ENCODE results near the gene FNDC3A. TPM values are rescaled to one million over a fixed set of nuclear protein-coding genes. Genes with fewer than 3 reads are reported as not detected.

Gene FNDC3A, protein sequence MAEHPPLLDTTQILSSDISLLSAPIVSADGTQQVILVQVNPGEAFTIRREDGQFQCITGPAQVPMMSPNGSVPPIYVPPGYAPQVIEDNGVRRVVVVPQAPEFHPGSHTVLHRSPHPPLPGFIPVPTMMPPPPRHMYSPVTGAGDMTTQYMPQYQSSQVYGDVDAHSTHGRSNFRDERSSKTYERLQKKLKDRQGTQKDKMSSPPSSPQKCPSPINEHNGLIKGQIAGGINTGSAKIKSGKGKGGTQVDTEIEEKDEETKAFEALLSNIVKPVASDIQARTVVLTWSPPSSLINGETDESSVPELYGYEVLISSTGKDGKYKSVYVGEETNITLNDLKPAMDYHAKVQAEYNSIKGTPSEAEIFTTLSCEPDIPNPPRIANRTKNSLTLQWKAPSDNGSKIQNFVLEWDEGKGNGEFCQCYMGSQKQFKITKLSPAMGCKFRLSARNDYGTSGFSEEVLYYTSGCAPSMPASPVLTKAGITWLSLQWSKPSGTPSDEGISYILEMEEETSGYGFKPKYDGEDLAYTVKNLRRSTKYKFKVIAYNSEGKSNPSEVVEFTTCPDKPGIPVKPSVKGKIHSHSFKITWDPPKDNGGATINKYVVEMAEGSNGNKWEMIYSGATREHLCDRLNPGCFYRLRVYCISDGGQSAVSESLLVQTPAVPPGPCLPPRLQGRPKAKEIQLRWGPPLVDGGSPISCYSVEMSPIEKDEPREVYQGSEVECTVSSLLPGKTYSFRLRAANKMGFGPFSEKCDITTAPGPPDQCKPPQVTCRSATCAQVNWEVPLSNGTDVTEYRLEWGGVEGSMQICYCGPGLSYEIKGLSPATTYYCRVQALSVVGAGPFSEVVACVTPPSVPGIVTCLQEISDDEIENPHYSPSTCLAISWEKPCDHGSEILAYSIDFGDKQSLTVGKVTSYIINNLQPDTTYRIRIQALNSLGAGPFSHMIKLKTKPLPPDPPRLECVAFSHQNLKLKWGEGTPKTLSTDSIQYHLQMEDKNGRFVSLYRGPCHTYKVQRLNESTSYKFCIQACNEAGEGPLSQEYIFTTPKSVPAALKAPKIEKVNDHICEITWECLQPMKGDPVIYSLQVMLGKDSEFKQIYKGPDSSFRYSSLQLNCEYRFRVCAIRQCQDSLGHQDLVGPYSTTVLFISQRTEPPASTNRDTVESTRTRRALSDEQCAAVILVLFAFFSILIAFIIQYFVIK
- 21.2 and 26.0 TPM in 2 replicates for total RNA-seq (2014; rRNA removed; shearing (Covaris generic))

DNA sequence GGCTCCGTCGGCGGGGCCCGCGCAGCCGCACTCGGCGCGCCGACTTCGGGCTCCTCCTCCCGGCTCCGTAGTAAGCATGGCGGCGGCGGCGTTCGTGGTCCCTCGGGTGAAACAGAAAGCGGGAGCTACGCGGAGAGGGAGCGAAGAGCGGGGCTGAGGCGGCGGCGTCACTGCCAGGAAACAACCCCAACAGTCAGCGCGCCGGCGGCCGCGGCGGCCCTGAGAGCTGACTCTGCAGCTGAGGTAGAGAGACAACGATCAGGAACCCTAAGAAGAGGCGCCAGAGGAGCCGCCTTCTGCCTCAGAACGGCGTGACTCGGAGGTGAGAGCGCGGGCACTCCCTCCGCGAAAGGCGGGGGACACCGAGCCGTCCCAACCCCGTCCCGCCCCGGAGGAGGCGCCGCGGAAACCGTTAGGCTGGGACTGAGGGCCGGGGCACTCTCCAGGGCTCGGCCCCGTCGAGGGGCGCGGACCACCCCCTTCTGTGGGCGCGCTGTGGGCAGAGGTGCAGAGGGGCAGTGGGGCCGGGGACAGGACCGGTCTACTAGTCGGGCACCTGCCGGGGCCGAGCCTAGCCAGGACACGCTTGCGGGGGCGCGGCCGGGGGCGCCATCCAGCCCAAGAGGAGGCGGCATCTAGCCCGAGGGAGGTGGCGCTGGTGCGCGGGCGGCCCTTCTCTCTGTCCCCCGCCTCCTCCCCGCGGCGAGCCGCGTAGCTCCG is at the start of gene FNDC3A:
Gene FNDC3A, plus strand, starts transcription at position 57 of the 720 bp plus-strand sequence. CDS start 30,279 bp downstream, outside the sequence.

DNA sequence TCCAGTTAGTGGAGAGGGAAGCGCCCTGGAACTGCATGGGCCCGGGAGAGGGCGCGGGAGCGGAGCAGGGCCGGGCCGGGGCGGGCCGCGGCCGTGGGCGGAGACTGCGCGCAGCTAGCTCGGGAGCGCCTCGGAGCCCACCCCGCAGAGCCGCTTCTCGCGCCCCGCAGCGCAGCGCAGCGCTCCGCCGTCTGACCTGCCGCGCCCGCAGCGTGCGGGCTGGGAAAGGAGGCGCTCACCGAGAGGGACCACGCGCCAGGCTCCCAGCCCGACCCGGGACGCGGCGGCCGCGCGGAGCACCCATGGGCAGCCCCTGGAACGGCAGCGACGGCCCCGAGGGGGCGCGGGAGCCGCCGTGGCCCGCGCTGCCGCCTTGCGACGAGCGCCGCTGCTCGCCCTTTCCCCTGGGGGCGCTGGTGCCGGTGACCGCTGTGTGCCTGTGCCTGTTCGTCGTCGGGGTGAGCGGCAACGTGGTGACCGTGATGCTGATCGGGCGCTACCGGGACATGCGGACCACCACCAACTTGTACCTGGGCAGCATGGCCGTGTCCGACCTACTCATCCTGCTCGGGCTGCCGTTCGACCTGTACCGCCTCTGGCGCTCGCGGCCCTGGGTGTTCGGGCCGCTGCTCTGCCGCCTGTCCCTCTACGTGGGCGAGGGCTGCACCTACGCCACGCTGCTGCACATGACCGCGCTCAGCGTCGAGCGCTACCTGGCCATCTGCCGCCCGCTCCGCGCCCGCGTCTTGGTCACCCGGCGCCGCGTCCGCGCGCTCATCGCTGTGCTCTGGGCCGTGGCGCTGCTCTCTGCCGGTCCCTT is 244.5 kb downstream of the FNDC3A start, which contains the start of gene MLNR:
Gene MLNR, plus strand, starts transcription at position 303 of the 820 bp plus-strand sequence. Its CDS starts 0 bp downstream, at position 303.

DNA sequence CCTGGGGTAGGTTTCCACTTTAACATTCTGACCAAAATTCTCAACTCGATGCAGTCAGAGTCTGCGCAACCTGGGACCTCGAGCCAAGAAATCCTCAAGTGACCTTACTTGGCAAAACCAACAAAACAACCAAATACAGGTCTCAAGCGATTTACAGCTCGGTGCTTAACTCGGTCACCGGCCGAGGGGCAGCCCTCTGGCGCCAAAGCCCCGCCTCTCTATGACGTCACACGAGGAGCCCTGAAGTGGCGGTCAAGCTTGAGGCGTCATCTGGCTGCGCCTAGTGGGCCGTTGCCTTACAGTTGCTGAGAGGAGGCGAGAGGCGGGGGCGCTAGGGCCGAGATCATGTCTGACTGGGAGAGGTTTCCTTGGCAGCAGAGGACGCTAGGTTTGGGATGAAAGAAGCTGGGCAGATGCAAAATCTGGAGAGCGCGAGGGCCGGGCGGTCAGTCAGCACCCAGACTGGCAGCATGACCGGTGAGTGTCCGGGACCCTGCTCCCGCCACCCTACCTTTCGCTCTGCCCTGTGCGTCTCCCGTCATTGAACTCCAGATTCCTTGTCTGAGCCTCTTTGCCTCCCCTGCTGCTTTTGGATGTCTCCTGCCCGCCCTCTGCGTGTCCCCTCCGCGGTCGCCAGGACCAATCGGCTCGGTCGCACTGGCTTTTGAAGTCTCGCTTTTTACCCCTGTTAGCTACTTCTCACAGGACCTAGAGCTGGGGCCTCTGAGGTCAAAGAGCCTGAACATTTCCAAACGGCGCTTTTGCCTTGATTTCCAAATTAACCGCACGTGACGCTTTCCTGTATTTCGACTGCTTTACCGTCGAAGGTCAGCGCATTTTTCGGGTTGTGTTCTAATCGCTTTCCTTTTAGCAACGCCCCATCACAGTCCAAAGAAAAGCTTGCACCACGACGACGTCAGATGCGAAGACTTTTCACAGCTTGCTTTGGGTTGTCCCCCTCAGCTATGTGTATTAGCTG is 272.2 kb downstream of the FNDC3A start, which contains the start of gene CDADC1:
Gene CDADC1, plus strand, starts transcription at position 283 of the 979 bp plus-strand sequence. Its CDS starts 113 bp downstream, at position 396.

Small RNA genes lying within 50 kb of the gene (small RNA-seq; reads per million reads assigned to genes)
- gene COX7CP1 (not detected), gene RNU6-60P (not detected), gene RNY3P2 (not detected)

Other genes starting within 250 kb of the FNDC3A start
- not detected in 2 replicates for gene MLNR, start 244.4 kb downstream of the FNDC3A start, total RNA-seq (2014; rRNA removed; shearing (Covaris generic))

All from A375 (cell line).